Esophagus squamous epithelium (tissue), 5 donors: ENCODE data around the gene CTNNAL1. TPM values are rescaled to one million over a fixed set of nuclear protein-coding genes. Genes with fewer than 3 reads are reported as not detected.

Experiments used
- DNase-seq: peaks from one replicate; lab custom pipeline; 2025; lab: John Stamatoyannopoulos, UW
- H3K27ac ChIP-seq, 4 donors: fragments of 200-600 bp; sonication (generic); one replicate each; pipeline ENCODE4 v1.5.1; 2016 to 2019; ENCODE audit warnings: mild to moderate bottlenecking in 1 of 4
- H3K27me3 ChIP-seq, 4 donors: fragments of 200-600 bp; sonication (generic); 1 replicate in 3 of 4; 2 replicates in 1 of 4; pipeline versions ENCODE4 v1.5.1 to v1.6.0; 2017 to 2021; ENCODE audit warnings: antibody characterized with exemption in 1 of 4
- H3K36me3 ChIP-seq, 3 donors: fragments of 200-600 bp; sonication (generic); one replicate each; pipeline ENCODE4 v1.5.1; 2016 to 2019
- H3K4me1 ChIP-seq, 3 donors: fragments of 200-600 bp; sonication (generic); one replicate each; pipeline ENCODE4 v1.5.1; 2017 to 2019
- H3K4me3 ChIP-seq, 4 donors: fragments of 200-600 bp; sonication (generic); 1 replicate in 3 of 4; 2 replicates in 1 of 4; pipeline ENCODE4 v1.5.1; 2016 to 2019; ENCODE audit warnings: mild to moderate bottlenecking in 2 of 4, moderate library complexity in 1 of 4
- H3K9me3 ChIP-seq, 3 donors: fragments of 200-600 bp; sonication (generic); one replicate each; pipeline ENCODE4 v1.5.1; 2016 to 2019
- POLR2A ChIP-seq, 4 donors: fragments of 450-650 bp; IDR thresholded peaks; one replicate each; pipeline ENCODE4 v1.6.1; 2017; ENCODE audit warnings: antibody characterized with exemption in 4 of 4, mild to moderate bottlenecking in 4 of 4, moderate library complexity in 3 of 4
- WGBS, 2 donors: methylation state at CpG; one replicate each; pipeline ENCODE4 v1.1.5; 2018; 5-methylcytosine and 5-hydroxymethylcytosine counted together
- intact Hi-C: fragments of 100-400 bp; cut with DNase I; formaldehyde crosslinking; loops from one replicate; pipeline ENCODE4 v1.15.0; 2022
- total RNA-seq, 4 donors: library from RNA; depleted of rRNA; stranded (reverse); fragments of >200 nt; gene quantifications; one replicate each; pipeline ENCODE4 v1.1.0, GENCODE V29; 2016
- TF ChIP-seq, protein P1 (sequence below), 6 experiments: fragments of 450-650 bp in 4 of 6; fragments of 200-600 bp in 2 of 6; sonication (generic) in 2 of 6; IDR thresholded peaks; one replicate each; pipeline ENCODE4 v1.5.1; 2016 to 2019; ENCODE audit warnings: antibody characterized with exemption in 6 of 6, mild to moderate bottlenecking in 4 of 6, moderate library complexity in 4 of 6
- donor health status: DM: yes; HTN: yes; CAD: no.

CTNNAL1 gene
- total RNA-seq, 4 donors from 2014 or later = 7.5 to 31.3 (median 15.7) TPM

DNA sequence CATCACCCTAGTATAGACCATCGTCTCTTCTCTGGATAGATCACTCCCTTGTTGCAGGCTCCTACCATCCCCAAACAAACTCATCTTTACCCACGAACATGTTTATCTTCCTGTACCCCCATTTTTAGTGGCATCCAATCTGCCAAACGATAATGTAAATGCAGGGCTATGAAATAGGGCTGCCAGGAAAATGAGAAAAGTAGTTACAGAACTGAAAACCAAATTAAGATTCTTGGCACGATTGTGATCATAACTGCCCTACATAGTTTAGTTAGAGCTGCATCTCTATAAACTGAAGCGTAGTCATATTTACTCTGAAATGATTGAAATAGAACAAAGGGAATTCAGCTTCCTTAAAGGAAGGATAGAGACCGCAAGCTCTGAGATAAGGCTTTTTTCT is 53.0 kb downstream of the CTNNAL1 start:
- no peak for TF ChIP-seq POLR2A (IDR thresholded peaks at IDR 0.05)
- TF ChIP-seq, protein P1, sequence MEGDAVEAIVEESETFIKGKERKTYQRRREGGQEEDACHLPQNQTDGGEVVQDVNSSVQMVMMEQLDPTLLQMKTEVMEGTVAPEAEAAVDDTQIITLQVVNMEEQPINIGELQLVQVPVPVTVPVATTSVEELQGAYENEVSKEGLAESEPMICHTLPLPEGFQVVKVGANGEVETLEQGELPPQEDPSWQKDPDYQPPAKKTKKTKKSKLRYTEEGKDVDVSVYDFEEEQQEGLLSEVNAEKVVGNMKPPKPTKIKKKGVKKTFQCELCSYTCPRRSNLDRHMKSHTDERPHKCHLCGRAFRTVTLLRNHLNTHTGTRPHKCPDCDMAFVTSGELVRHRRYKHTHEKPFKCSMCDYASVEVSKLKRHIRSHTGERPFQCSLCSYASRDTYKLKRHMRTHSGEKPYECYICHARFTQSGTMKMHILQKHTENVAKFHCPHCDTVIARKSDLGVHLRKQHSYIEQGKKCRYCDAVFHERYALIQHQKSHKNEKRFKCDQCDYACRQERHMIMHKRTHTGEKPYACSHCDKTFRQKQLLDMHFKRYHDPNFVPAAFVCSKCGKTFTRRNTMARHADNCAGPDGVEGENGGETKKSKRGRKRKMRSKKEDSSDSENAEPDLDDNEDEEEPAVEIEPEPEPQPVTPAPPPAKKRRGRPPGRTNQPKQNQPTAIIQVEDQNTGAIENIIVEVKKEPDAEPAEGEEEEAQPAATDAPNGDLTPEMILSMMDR (IDR thresholded peaks at IDR 0.05) = no peak

DNA sequence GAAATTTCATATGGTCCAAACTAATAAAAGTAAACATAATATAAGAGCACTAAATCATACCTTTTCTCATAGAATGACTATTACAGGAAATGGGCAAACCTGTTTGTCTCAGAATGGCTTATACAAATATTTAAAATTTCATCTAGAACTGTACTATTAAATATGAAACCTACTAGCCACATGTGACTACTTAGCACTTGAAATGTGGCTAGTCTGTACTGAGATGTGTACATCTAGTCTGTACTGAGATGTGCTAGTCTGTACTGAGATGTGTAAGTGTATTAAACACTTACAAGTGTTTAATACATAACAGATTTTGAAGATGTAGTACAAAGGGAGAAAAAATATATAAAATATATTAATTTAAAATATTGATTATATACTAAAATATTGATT is 56.7 kb downstream of the CTNNAL1 start:
- intact Hi-C loops = no loop called here
- Histone ChIP-seq H3K27me3 (no peaks in the 10 kb centered on the region), H3K9me3 (no peaks in the 10 kb centered on the region), H3K4me1 (peaks cover 0 to 5% (median 0%) of the 10 kb centered on the region in 3 donors), H3K36me3 (no peaks in the 10 kb centered on the region), H3K27ac (no peak overlapping the region), H3K4me3 (no peak overlapping the region)
- TF ChIP-seq POLR2A (IDR thresholded peaks at IDR 0.05) = no peak
- TF ChIP-seq, protein P1 (IDR thresholded peaks at IDR 0.05) = no peak
- DNase-seq = no peak

More for the DNA sequence above, 53.0 kb downstream of the CTNNAL1 start:
- Histone ChIP-seq H3K27me3 (no peaks in the 10 kb centered on the region), H3K4me3 (no peak overlapping the region), H3K27ac (no peak overlapping the region), H3K36me3 (peaks cover 0 to 7% (median 0%) of the 10 kb centered on the region in 3 donors), H3K9me3 (no peaks in the 10 kb centered on the region), H3K4me1 (no peaks in the 10 kb centered on the region)
- DNase-seq = no peak
- 60 to 62% methylated on average over 6 of the region's 6 CpGs for WGBS, 2 donors
- intact Hi-C loops = no loop called here

DNA sequence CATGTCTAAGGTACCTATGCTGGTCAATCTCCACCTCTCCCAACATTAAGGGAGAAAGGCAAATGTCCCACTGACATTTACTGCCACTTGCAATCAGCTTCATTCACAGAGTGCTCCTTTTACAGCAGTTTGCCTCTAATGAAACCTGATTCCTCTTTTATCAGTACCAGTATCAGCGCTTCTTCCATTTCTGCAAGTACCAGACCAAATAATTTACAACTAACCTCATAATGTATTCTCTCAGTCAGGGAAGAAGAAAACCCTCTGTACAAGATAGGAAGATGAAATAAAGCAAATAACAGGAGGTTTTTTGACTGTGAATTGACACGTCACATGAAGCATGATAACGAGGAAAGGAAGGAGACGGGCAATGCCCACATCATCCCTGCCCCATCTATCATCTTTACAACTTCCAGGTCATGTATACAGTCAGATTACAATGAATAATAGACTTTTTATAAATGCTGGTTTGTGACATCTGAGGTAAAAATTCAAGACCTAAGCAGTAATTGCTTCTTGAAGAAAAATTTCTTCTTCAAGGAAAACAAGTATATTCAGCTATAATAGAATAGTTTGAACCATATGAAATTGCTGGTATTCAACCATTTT is 57.2 kb downstream of the CTNNAL1 start:
- no peak for TF ChIP-seq POLR2A (IDR thresholded peaks at IDR 0.05)
- TF ChIP-seq, protein P1 (IDR thresholded peaks at IDR 0.05) = no peak
- DNase-seq = no peak
- intact Hi-C loops = no loop called here
- WGBS, 2 donors = 84 to 90% methylated on average over 4 of the region's 4 CpGs
- Histone ChIP-seq H3K27ac (no peak overlapping the region), H3K4me3 (no peak overlapping the region), H3K9me3 (no peaks in the 10 kb centered on the region), H3K4me1 (peaks cover 0 to 5% (median 0%) of the 10 kb centered on the region in 3 donors), H3K36me3 (no peaks in the 10 kb centered on the region), H3K27me3 (no peaks in the 10 kb centered on the region)

DNA sequence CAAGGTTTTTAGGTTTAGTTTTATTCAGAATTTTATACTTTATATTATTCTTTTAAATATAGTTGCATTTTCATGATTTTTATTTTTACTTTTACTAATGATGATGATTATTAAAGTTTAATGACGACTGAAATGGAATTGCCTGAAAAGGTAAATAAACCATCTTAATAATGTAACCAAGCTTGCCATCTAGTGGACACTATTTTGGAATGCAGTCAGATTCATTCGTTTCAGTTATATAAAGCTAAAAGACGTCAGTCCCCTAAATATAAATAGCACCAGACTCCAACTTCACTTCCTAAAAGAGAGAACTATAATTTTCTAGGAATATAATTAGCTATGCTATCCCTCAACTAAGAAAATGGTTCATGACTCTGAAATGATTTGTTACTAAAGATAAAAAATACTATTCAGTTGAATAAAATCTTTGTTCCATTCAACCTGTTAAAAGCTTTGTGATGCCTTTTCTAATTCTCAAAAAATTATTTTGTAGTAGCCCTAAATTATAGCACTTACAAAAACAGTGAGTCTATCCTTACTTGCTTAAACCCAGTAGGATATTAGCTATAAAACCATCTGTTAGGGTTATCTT is 59.2 kb downstream of the CTNNAL1 start:
- H3K27ac ChIP-seq = peak overlapping the region in 1 of 4 donors; percentile 21
- DNase-seq = no peak
- H3K9me3 ChIP-seq = no peaks in the 10 kb centered on the region
- H3K36me3 ChIP-seq = no peaks in the 10 kb centered on the region
- no peaks in the 10 kb centered on the region for H3K27me3 ChIP-seq
- intact Hi-C loops = no loop called here
- H3K4me1 ChIP-seq = peaks cover 0 to 5% (median 0%) of the 10 kb centered on the region in 3 donors
- no peak overlapping the region for H3K4me3 ChIP-seq
- no peak for TF ChIP-seq POLR2A (IDR thresholded peaks at IDR 0.05)
- TF ChIP-seq, protein P1 (IDR thresholded peaks at IDR 0.05) = peak; percentile 40 to 79 (median 66)
- WGBS, 2 donors = 0 to 2% methylated on average over 3 of the region's 3 CpGs

DNA sequence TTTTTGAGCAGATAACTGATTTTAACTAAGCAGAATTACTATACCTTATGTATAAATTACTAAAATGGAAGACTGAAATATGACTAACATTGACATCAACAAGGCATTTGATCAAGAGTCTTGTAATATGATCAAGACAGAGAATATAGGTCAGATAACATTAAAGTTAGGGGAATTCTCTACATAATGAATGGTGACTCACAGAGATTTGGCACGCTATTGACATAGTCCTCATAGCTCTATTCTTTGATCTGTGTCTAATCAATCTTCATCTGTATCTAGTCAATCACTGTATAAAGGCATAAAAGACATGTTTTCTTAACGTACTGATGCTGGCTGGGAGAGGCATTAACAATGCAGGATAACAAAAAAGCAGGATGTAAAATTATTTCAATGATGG is 61.7 kb downstream of the CTNNAL1 start:
- intact Hi-C loops = no loop called here
- Histone ChIP-seq H3K36me3 (peaks cover 0 to 9% (median 0%) of the 10 kb centered on the region in 3 donors), H3K4me1 (peaks cover 0 to 5% (median 0%) of the 10 kb centered on the region in 3 donors), H3K27me3 (no peaks in the 10 kb centered on the region), H3K9me3 (no peaks in the 10 kb centered on the region), H3K4me3 (no peak overlapping the region), H3K27ac (no peak overlapping the region)
- WGBS, 2 donors = 37 to 58% methylated on average over 2 of the region's 2 CpGs
- DNase-seq = no peak
- TF ChIP-seq, protein P1 (IDR thresholded peaks at IDR 0.05) = no peak
- TF ChIP-seq POLR2A (IDR thresholded peaks at IDR 0.05) = no peak
